GM19035 (cell line): Measurements from ENCODE around the gene IL22RA1.

ENCODE experiments used
- ATAC-seq: cut with Tn5 transposase; IDR thresholded peaks from one replicate; pipeline ENCODE4 v1.9.1; 2021; ENCODE audit not compliant: unreplicated experiment

The IL22RA1 gene

DNA sequence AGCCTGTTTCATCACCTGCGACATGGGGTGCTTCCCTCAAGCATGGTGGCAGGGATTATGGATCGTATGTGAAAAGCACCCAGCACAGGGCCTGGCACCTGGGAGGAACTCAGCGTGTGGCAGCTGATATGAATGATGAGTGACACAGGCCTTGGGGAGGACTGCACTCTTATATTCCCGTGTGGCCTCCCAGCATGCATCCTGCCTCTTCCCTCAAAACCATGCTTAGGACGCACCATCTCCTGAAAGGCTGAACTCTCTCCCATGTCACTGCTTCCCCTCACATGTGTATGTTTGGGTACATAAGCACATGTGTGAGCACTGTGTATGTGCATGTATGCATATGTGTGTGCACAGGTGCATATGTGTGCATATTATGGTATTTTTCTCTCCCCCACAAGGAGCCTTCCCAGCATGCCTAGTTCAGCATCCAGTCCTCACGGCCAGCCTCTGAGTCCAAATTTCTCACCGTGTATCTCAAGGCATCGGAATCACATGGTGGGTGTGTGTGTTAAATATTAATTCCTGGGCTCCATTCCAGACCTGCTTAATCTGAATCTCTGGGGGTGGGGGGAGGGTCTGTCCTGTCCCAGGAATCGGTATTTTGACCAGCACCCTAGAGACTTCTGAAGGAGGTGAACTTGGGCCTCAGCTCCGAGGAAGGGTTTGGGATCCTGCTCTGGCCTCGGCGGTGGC is 43.8 kb downstream of the IL22RA1 start:
- ATAC-seq: no peak

DNA sequence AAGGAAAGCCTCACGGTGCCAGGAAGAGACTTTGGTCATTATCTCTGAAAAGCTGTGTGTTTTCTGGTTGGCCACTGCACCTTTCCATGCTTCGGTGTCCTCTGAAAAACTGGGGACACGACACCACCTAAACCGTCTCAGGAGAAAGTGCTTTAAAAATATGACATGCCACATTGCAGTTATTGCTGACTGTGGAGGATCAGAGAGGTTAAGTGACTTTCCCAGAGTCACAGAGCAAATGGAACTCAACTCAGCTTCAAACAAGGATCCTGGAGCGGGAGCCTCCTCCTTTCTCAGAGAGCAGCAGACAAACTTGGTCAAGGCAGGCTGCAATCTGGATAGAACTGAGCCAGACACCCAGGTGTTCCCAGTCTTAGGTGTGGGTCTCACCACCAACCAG is 44.8 kb downstream of the IL22RA1 start:
- no peak for ATAC-seq

GRCh38 chr1:24097663-24098062 is 45.3 kb downstream of the IL22RA1 start:
- ATAC-seq: no peak

- no peak for ATAC-seq
These were observed 46.2 kb downstream of the IL22RA1 start for GRCh38 chr1:24096739-24097103.

DNA sequence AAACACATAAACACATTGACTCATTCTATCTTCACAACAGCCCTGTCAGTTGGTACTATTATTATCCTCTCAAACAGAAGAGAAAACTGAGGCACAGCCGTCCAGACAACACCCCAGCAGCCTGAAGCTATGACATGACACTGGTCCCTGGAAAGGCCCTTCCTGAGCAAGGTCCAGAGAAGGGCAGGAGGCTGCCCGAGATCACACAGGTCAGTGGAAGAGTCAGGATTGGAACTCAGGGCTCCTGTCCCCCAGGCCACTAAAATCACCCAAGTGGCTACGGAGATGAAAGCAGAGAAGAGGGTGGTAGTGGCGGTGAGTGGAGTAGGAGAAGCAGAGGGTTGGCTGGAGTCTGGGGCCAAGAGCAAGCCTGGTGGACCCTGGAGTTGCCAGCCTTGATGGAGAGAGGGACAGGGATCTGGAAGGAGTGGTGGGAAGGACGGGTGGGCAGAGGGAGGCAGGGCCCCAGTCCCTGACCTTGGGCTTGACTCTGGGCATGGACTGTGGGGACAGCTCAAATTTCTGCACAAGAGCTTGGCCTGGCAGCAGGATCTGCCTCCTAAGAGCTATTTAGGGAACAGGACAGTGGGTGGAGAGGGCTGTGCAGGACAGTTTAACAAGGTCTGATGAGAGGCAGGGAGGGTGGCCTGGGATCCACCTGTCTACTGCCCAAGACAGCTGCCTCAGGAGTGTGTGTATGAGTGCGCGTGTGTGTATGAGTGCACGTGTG is 46.8 kb downstream of the IL22RA1 start:
- no peak for ATAC-seq

DNA sequence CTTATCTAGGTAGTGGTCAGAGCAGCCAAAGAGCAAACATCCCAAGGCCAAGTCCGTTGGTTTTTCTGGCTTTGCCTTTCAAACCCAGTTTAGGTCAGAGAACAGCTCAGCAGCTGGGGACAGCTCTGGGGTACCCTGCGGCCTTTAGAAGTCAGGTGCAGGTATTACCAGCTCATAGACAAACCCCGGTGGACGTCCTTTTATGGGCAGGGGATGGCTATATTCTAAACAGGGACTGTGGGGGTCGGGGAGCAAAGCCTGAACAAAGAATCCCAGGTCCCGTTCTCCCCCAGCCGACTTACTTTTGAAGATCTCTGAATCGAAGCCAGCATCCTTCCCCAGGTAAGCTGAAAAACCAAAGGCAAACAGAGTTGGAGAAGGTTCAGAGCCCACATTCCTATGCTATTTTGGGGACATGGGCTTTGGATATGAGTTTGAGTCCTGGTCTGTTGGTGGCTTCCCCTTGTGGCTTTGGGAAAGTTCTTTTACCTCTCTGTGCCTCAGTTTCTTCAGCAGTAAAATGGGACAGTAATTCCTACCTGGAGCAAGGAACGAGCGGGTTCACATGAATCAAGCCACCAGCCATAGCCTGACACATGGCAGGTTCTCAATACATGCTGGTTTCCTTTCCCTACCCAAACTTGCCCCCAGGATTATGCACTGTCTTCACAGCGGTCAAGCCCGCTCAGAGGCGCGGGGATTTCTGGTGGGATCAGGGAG is 47.6 kb downstream of the IL22RA1 start:
- ATAC-seq: no peak

DNA sequence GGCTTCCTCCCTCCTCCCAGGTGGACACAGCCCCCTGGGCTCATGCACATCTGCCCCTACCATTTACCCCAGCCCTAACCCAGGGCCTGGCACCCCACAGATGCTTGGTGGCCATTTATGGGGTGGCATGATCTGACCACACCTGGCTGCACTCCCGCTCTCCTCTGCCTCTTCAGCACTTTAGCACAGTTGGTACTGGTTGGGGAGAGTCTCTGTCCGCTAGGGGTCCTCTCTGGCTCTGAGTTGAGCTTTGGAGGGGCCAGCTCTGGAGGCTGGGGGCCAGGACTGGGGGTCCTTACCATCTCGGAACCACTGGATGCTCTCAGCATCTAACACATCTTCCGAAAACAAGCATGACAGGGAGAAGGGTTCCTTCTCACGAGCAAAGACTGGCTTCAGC is 48.4 kb downstream of the IL22RA1 start:
- ATAC-seq: no peak

GRCh38 chr1:24093732-24094131 is 49.2 kb downstream of the IL22RA1 start:
- ATAC-seq: no peak

GRCh38 chr1:24092979-24093378 is 50.0 kb downstream of the IL22RA1 start:
- ATAC-seq: no peak

- no peak for ATAC-seq
These were observed 50.9 kb downstream of the IL22RA1 start for GRCh38 chr1:24091971-24092482.

DNA sequence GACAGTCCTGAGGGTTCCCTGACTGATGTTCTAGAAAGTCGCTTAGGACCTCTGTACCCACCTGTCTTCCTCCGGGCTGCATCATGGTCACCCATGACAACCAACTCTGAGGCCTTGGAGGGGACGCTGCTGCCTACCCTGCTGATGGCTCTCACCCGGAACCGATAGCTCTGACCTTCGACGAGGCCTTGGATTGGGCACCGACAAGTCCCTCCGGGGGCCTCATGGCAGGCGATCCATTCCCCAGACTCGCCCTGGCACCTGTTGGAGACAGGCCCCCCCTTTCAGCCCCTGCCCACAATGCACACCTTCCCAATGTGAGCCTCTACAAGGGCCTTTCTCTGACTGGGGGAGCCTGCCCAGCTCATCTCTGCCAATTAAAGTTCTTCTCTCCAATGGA is 52.2 kb downstream of the IL22RA1 start:
- ATAC-seq: no peak

DNA sequence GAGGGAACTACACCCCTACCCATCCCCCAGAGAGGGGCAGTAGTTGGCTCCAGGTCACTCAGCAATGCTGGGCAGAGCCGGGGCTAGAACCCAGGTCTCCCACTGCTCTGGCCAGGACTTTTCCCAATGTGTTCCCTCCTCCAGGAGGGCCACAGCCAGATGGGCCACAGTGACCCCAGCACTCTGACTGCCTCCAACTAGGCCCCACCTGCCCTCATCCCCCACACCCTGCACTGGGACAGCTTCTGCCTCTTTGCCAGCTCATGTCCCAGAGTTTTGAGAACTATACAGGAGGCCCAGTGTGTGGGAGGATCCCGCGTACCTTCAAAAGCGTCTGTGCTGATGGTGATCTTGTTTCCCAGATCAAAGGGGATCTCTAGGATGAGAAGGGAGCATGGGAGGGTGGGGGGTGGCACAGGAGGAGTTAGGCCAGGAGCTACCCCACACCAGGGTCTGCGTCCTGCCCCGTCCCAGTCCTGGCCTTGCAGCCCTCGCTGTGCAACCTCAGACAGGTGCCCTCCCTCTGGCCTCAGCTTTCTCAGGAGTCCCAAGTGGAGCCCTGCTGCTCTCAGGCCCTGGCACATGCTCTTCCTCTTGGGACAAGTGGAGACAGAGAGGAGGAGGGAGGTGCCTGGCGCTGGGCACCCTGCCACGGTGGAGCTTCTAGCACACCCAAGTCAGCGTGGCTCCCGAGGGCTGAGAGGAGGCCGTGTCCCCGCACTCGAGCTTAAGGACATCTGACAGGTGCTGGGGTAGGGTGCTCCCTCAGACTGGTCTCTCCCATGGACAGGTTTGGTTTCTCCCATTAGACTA is 53.0 kb downstream of the IL22RA1 start:
- no peak for ATAC-seq

DNA sequence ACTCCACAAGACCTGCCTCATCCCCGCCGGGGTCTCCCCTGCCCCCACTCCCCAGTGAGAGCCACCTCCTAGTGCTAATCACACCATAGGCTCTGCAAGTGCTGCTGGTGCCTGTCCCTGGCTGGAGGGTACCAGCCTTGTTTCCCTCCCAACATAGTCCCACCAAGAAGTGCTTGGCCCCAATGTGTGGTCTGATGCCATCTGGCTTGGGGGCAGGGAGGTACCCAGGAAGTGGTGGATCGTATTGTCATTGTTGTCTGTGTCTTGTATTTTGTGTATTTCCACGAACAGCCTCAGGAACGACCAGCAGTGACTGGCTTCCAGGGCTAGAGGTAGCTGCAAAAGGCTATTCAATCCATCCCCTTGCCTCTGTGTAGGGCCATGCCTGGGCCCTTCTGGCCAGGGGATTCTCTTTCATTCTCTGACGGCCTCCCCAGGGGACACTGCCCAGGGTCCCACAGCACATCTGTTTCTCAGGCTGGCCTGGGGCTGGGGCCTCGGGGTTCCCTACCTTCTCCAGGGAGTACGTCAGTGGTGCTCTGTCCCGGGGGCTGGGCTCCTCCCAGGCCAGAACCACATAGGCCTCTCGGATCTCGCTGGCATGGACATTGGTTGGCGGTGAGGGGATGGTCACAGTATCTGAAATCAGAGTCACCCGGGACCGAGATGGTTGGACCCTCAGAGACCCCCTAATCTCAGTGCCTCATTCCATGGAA is 53.8 kb downstream of the IL22RA1 start:
- ATAC-seq: no peak

- ATAC-seq: no peak
These were observed 56.5 kb downstream of the IL22RA1 start for GRCh38 chr1:24086466-24086865.

DNA sequence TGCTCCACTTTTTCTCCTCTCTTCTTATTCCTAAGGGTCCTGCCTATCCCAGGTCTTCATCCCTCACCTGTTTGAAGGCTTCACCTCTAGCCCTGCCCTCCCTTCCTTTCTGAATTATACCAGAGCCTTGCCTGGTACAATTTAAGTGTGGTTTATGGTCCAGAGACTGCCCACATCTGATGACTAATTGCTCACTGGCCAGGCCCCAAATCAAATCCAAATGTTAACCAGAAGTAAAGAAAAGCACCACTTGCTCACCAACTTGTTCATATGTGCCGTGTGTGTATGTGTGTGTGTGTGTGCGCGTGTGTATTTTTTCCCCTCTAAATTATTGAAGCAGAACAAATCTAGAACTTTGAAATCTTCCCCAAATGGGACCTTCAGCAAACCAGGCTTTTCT is 57.4 kb downstream of the IL22RA1 start:
- no peak for ATAC-seq

DNA sequence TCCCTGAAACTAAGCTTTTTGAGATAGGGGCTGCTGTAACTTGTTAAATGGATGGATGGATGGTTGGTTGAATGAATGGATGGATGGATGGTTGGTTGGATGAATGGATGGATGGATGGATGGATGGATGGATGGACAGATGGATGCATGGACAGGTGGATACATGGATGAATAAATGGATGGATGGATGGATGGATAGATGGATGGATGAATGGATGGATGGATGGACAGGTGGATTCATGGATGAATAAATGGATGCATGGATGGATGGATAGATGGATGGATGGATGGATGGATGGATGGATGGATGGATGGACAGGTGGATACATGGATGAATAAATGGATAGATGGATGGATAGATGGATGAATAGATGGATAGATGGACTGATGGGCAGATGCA is 57.9 kb downstream of the IL22RA1 start:
- ATAC-seq: no peak

GRCh38 chr1:24084050-24084449 is 58.9 kb downstream of the IL22RA1 start:
- ATAC-seq: no peak

GRCh38 chr1:24082372-24082771 is 60.6 kb downstream of the IL22RA1 start:
- ATAC-seq: no peak

GRCh38 chr1:24081190-24081589 is 61.8 kb downstream of the IL22RA1 start:
- ATAC-seq: no peak

GRCh38 chr1:24080131-24080530 is 62.8 kb downstream of the IL22RA1 start:
- no peak for ATAC-seq
